ENCODE measurements around the gene IL6. TPM values are rescaled to one million over a fixed set of nuclear protein-coding genes. Genes with fewer than 3 reads are reported as not detected.

Gene IL6
- polyA plus RNA-seq, 1 experiment: 31.0 TPM

DNA sequence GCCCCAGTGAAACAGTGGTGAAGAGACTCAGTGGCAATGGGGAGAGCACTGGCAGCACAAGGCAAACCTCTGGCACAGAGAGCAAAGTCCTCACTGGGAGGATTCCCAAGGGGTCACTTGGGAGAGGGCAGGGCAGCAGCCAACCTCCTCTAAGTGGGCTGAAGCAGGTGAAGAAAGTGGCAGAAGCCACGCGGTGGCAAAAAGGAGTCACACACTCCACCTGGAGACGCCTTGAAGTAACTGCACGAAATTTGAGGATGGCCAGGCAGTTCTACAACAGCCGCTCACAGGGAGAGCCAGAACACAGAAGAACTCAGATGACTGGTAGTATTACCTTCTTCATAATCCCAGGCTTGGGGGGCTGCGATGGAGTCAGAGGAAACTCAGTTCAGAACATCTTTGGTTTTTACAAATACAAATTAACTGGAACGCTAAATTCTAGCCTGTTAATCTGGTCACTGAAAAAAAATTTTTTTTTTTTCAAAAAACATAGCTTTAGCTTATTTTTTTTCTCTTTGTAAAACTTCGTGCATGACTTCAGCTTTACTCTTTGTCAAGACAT lies 574 bp upstream of the IL6 start:
- Histone ChIP-seq H3K4me3 (ENCODE audit: low read depth, low read length) (no peak overlapping the region; the same call in 1 of the 2 replicates), H3K36me3 (ENCODE audit: control insufficient read depth, insufficient read depth, low read length) (no peaks in the 10 kb centered on the region), H3K27me3 (ENCODE audit: control insufficient read depth, insufficient read depth, low read length) (no peaks in the 10 kb centered on the region)
- TF ChIP-seq, protein P1, sequence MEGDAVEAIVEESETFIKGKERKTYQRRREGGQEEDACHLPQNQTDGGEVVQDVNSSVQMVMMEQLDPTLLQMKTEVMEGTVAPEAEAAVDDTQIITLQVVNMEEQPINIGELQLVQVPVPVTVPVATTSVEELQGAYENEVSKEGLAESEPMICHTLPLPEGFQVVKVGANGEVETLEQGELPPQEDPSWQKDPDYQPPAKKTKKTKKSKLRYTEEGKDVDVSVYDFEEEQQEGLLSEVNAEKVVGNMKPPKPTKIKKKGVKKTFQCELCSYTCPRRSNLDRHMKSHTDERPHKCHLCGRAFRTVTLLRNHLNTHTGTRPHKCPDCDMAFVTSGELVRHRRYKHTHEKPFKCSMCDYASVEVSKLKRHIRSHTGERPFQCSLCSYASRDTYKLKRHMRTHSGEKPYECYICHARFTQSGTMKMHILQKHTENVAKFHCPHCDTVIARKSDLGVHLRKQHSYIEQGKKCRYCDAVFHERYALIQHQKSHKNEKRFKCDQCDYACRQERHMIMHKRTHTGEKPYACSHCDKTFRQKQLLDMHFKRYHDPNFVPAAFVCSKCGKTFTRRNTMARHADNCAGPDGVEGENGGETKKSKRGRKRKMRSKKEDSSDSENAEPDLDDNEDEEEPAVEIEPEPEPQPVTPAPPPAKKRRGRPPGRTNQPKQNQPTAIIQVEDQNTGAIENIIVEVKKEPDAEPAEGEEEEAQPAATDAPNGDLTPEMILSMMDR (IDR thresholded peaks at IDR 0.05; ENCODE audit: insufficient read depth, low read depth, low read length): peak; percentile 68
- ChIA-PET POLR2A (interaction anchor here (0.6 to 1.4 kb wide), 6 partner anchors 56 to 513 kb away, joined by 3 to 9 read pairs (median 6); no protein-coding TSS in a partner anchor), CTCF (interaction anchor here (0.7 to 7.2 kb wide), 21 partner anchors 53 to 340 kb away, joined by 3 to 129 read pairs (median 4); no protein-coding TSS in a partner anchor)
- peak; percentile 27 for DNase-seq (ENCODE audit: low read depth)

DNA sequence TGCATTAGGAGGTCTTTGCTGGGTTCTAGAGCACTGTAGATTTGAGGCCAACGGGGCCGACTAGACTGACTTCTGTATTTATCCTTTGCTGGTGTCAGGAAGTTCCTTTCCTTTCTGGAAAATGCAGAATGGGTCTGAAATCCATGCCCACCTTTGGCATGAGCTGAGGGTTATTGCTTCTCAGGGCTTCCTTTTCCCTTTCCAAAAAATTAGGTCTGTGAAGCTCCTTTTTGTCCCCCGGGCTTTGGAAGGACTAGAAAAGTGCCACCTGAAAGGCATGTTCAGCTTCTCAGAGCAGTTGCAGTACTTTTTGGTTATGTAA lies 675 bp downstream of the IL6 start:
- ChIA-PET CTCF (interaction anchor here (0.7 to 7.2 kb wide), 16 partner anchors 8 to 223 kb away, joined by 3 to 129 read pairs (median 4); no protein-coding TSS in a partner anchor), POLR2A (interaction anchor here (0.5 to 1.4 kb wide), 5 partner anchors 53 to 282 kb away, joined by 3 to 7 read pairs (median 4); no protein-coding TSS in a partner anchor)
- peak overlapping the region; percentile 62 for H3K4me3 ChIP-seq (ENCODE audit: low read depth, low read length)
- H3K27me3 ChIP-seq (ENCODE audit: control insufficient read depth, insufficient read depth, low read length): no peaks in the 10 kb centered on the region
- no peaks in the 10 kb centered on the region for H3K36me3 ChIP-seq (ENCODE audit: control insufficient read depth, insufficient read depth, low read length)
- DNase-seq (ENCODE audit: low read depth): no peak
- TF ChIP-seq, protein P1 (IDR thresholded peaks at IDR 0.05; ENCODE audit: insufficient read depth, low read depth, low read length): no peak

DNA sequence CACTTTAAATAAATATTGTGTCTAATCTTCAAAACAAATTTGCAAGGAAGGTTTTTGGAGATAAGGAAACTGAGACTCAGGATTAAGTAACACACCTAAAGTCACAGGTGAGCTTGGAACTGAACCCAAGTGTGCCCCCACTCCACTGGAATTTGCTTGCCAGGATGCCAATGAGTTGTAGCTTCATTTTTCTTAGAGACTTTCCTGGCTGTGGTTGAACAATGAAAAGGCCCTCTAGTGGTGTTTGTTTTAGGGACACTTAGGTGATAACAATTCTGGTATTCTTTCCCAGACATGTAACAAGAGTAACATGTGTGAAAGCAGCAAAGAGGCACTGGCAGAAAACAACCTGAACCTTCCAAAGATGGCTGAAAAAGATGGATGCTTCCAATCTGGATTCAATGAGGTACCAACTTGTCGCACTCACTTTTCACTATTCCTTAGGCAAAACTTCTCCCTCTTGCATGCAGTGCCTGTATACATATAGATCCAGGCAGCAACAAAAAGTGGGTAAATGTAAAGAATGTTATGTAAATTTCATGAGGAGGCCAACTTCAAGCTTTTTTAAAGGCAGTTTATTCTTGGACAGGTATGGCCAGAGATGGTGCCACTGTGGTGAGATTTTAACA lies 1.5 kb downstream of the IL6 start:
- no peaks in the 10 kb centered on the region for H3K27me3 ChIP-seq (ENCODE audit: control insufficient read depth, insufficient read depth, low read length)
- POLR2A ChIA-PET: interaction anchor here (1.4 kb wide), 1 partner anchor 53 kb away, joined by 4 read pairs; no protein-coding TSS in a partner anchor
- H3K4me3 ChIP-seq (ENCODE audit: low read depth, low read length): peak overlapping the region; percentile 62
- H3K36me3 ChIP-seq (ENCODE audit: control insufficient read depth, insufficient read depth, low read length): no peaks in the 10 kb centered on the region
- CTCF ChIA-PET: interaction anchor here (0.5 to 7.2 kb wide), 20 partner anchors 8 to 571 kb away, joined by 3 to 129 read pairs (median 3); partner anchors contain the start of gene MALSU1
- TF ChIP-seq, protein P1 (IDR thresholded peaks at IDR 0.05; ENCODE audit: insufficient read depth, low read depth, low read length): peak; percentile 58
- DNase-seq (ENCODE audit: low read depth): no peak

DNA sequence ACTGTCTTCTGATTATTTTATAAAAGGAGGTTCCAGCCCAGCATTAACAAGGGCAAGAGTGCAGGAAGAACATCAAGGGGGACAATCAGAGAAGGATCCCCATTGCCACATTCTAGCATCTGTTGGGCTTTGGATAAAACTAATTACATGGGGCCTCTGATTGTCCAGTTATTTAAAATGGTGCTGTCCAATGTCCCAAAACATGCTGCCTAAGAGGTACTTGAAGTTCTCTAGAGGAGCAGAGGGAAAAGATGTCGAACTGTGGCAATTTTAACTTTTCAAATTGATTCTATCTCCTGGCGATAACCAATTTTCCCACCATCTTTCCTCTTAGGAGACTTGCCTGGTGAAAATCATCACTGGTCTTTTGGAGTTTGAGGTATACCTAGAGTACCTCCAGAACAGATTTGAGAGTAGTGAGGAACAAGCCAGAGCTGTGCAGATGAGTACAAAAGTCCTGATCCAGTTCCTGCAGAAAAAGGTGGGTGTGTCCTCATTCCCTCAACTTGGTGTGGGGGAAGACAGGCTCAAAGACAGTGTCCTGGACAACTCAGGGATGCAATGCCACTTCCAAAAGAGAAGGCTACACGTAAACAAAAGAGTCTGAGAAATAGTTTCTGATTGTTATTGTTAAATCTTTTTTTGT lies 2.3 kb downstream of the IL6 start:
- Histone ChIP-seq H3K36me3 (ENCODE audit: control insufficient read depth, insufficient read depth, low read length) (no peaks in the 10 kb centered on the region), H3K27me3 (ENCODE audit: control insufficient read depth, insufficient read depth, low read length) (no peaks in the 10 kb centered on the region), H3K4me3 (ENCODE audit: low read depth, low read length) (peak overlapping the region; percentile 62)
- CTCF ChIA-PET: interaction anchor here (1.4 to 7.2 kb wide), 7 partner anchors 10 to 326 kb away, joined by 3 to 129 read pairs (median 6); no protein-coding TSS in a partner anchor
- POLR2A ChIA-PET: no interaction called here
- DNase-seq (ENCODE audit: low read depth): no peak
- TF ChIP-seq, protein P1 (IDR thresholded peaks at IDR 0.05; ENCODE audit: insufficient read depth, low read depth, low read length): no peak
